Left colon (tissue), 2 donors: ENCODE data around the gene P2RX1. TPM values are rescaled to one million over a fixed set of nuclear protein-coding genes. Genes with fewer than 3 reads are reported as not detected.
A peak's percentile ranks its signal among the peaks of the same experiment; 100 is the strongest.

Source experiments
- ATAC-seq: fragments of 200-7000 bp; cut with Tn5 transposase; one replicate; pipeline ENCODE4 v1.9.1; 2020; ENCODE audit warnings: mild to moderate bottlenecking, moderate library complexity
- DNase-seq, 2 donors: peaks; one replicate each; pipeline ENCODE4 v3.0.0-alpha.2; 2020
- intact Hi-C, 2 donors: fragments of 100-400 bp; cut with DNase I in 1 of 2; cut with micrococcal nuclease in 1 of 2; formaldehyde crosslinking; loops; one replicate each; pipeline versions ENCODE4 v1.11.2 to v1.14.0; 2022; cut with DNase I, micrococcal nuclease
- total RNA-seq, 2 donors: library from RNA; stranded (reverse); fragmentation: NEBNext Ultra II Directional; extraction: Animal tissue kit (Norgen Biotek cat#: 25700); gene quantifications; one replicate each; pipeline ENCODE4 v1.2.1, GENCODE V29; 2021
- donor health status: DM: no; HTN: no; CAD: no.
- donor health status: DM: yes; HTN: yes; CAD: no.

P2RX1 gene
- total RNA-seq, 2 donors from 2014 or later = 2.8 to 5.9 TPM

- no peak for DNase-seq
- intact Hi-C loops = no loop called here
- no peak for ATAC-seq
Observed at GRCh38 chr17:3928406-3928805, 12.1 kb upstream of the P2RX1 start.

GRCh38 chr17:3927628-3928340, 11.5 kb upstream of the P2RX1 start:
- DNase-seq = no peak
- ATAC-seq = no peak
- intact Hi-C loops = no loop called here

DNA sequence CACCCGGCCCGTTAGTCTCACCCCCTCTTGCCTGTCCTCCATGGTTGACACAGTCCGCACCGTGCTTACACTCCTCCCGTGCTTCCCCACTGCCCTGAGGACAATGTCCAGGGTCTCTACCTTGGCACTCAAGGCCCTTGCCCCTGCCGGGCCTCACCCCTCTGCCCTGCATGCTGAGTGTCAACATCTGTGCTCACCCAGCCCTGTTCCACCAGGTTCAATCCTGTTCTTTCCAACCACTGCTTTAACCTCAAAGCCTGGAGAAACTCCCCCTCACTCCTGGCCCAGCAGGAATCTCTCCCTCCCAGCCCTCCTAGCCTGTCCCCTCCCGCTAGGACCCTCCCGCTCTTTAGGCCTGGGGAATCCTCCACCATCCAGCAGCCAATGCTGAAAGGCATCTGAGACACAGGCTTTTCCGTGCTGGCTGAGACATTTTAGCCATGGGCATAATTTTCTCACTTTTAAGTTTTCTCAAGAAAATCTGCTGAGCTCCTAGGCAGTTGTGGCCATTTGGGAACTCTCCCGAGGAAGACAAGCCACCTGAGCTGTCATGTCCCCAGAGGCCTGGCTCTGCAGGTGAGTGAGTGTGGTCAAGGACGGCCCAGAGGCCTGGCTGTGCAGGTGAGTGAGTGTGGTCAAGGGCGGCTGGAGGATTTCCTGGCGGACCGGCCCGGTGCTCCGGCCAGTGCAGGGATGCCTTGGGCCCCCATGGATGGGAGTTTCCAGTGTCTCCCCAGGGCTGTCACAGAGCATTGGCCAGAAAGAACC, 10.8 kb upstream of the P2RX1 start:
- intact Hi-C loops = no loop called here
- DNase-seq (no peak), ATAC-seq (no peak)

GRCh38 chr17:3925684-3926485, 9.6 kb upstream of the P2RX1 start:
- no peak for ATAC-seq
- DNase-seq = no peak
- intact Hi-C loops = no loop called here

GRCh38 chr17:3924512-3925350, 8.5 kb upstream of the P2RX1 start:
- intact Hi-C loops = no loop called here
- peak in 1 of 2 donors; percentile 40 for DNase-seq
- peak; percentile 3 for ATAC-seq

DNA sequence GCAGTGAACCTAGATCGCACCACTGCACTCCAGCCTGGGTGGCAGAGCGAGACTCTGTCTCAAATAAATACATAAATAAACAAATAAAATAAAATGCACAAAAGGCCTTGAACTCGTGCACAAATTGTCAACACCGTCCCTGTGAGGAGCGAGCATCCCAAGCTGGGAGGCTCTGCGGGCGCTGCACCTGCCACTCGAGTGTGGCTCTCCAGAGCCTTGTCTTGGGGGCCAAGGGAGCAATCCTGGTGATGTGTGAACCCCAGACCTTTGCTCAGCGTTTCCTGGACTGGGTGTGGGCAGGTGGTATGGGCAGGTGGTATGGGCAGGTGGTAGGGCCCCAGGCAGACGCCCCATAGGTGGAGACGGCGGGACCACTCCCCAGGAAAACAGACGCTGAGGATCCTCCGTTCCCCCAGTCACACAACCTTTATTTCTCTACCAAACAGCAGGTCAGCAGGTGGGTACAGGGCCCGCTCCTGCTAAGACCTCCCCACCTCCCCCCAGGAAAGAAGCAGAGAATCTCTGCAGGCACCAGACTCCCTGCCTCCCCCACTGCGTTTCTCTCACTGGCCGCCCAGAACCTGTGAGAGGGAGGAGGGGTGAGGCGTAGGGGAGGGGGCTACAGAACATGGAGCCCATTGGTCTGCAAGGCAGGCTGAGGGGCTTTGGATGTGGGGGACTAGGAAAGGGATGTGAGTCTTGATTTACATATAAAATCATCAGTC, 7.4 kb upstream of the P2RX1 start:
- DNase-seq (no peak), ATAC-seq (peak; percentile 10)
- intact Hi-C loops = no loop called here

DNA sequence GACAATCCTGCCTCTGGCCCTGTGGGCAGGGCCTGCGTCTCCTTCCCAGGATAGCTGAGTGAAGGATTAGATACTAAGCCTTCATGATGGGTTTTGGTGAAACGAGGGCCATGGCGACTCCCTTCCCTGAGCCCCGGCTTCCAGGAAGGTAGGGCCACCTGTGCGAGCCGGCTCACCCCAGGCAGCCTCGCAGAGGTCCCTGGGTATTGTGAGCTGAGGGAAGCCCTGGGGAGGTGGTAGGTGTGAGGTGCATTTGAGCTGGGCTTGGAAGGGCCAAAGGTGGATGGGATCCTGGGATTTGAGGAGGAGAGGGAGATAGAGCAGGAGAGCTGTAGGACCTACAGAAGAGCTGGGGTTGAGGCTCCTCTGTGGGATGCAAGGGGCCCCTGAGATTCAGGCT, 6.5 kb upstream of the P2RX1 start:
- intact Hi-C loops = no loop called here
- ATAC-seq = peak; percentile 17

GRCh38 chr17:3921502-3922319, 5.4 kb upstream of the P2RX1 start:
- ATAC-seq = no peak
- intact Hi-C loops = no loop called here
- no peak for DNase-seq

More for the DNA sequence above, 6.5 kb upstream of the P2RX1 start:
- DNase-seq = no peak

DNA sequence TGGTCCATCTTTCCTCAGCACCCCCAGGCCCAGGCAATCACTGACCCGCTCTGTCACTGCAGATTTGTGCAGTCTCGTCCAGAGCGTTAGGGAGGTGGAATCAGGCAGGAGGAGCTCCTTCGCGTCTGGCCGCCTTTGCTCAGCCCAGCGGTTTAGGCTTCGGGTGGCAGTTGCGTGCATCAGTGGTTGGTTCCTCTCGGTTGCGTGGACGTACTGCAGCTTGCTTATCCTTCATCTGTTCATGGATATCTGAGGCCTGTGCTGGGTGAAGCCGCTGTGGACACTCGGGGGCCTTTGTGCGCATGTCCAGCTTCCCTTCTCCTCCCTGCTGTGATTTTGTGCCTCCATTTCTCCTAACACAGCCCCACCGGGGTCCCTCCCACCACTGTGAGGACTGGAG, 4.7 kb upstream of the P2RX1 start:
- intact Hi-C loops = no loop called here
- DNase-seq (no peak), ATAC-seq (no peak)

DNA sequence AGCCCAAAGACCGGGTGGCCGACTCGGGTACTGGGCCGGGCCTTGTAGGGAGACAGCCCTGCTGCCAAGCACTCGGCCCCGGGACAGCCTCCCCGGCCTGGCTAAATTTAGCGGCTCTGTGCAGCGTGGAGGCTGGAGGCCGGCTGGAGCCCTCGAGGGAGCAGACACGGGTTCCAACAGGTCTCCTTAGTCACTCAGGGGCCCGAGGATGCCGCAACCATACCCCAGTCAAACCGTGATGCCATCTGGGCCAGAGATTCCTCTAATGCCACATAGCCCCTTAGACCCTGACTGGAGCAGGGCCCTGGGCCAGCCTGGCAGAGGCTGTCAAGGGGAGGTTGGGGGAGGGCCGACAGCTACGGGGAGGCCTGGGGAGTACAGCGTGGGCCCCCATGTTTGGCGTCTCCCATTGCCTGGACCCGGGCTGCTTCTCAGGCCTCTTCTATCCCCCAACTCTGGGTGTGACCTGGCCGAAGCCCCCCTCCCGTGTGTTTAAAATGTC, 2.9 kb upstream of the P2RX1 start:
- ATAC-seq (no peak), DNase-seq (no peak)
- intact Hi-C loops = loop anchor here in 1 of 2 donors (10.0 kb wide), 1 partner anchor 86 kb away; no protein-coding TSS in a partner anchor

- intact Hi-C loops = loop anchor here in 1 of 2 donors (10.0 kb wide), 1 partner anchor 86 kb away; no protein-coding TSS in a partner anchor
- no peak for DNase-seq
- no peak for ATAC-seq
Observed at GRCh38 chr17:3918372-3919122, 2.3 kb upstream of the P2RX1 start.

DNA sequence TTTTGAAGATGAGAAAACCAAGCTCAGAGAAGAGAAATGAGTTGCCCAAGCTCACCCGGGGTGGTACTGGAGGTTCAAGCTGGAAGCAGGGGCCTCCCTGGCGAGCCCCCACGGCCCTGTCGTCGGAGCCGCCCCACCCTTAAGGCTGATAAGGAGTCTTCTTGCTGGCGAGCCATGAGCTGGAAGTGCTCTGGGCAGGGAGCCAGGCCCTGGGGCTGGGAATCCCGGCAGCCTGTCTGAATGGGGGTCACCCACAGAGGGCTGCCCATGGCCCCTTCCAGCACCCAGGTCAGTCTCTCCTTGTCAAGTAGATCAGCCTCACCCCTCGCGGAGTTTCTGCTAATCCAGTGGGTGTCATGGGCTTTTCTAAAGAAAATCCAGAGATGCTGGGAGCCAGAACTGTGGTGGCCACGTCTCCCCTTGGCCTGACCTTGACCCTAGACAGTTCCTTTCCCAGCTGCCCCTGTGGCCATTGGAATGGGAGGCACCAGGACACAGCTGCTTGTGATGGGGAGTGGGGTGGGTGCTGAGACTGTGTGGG, 1.2 kb upstream of the P2RX1 start:
- DNase-seq (peak; percentile 70 to 85), ATAC-seq (peak; percentile 60)
- intact Hi-C loops = loop anchor here in 1 of 2 donors (10.0 kb wide), 1 partner anchor 87 kb away; no protein-coding TSS in a partner anchor

GRCh38 chr17:3916825-3917224, 560 bp upstream of the P2RX1 start:
- DNase-seq = no peak
- peak; percentile 21 for ATAC-seq
- intact Hi-C loops = loop anchor here in 1 of 2 donors (10.0 kb wide), 1 partner anchor 88 kb away; no protein-coding TSS in a partner anchor

DNA sequence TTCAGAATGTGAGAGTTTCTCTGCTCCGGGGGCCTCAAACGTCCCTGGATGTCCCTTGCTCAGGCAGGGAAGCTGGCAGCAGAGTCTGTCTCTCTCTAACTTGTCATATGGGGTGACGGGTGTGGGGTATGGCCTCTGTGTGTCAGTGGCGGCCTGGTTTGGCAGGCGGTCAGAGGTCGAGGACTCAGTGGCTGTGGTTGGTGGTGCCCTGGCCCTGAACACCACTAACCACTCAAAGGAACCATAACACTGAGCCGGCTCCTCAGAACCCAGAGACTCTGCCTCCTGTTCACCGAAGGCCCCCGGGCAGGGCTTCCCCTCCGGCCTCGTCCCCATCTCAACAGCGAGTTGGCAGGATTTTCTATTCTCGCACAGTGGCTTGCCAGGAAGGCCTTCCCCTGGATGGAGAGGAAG, 677 bp downstream of the P2RX1 start:
- no peak for DNase-seq
- no peak for ATAC-seq
- intact Hi-C loops = loop anchor here in 1 of 2 donors (10.0 kb wide), 1 partner anchor 89 kb away; no protein-coding TSS in a partner anchor

DNA sequence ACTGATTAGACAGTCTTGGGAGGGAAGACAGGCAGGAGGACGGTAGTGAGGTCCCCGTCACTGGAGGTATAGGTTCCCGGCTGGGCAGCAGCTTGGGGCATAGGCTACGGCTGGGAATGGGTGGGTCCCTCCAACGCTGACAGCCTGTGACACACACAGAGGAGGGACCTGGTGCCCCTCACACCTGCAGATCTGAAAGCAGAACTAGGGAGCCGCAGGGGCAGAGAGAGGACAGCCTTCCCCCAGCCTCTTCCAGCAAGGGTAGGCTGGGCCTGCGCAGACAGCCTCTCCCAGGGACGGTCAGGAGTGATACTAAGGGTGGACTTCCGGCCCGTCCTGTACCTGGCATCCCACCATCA, 2.0 kb downstream of the P2RX1 start:
- intact Hi-C loops = loop anchor here in 1 of 2 donors (10.0 kb wide), 1 partner anchor 91 kb away; no protein-coding TSS in a partner anchor
- peak; percentile 46 to 60 for DNase-seq

More for the DNA sequence above, 2.0 kb downstream of the P2RX1 start:
- peak; percentile 1 for ATAC-seq
